ENCODE measurements around the gene NEK1.
"Not testable (repeated sequence)": the region's sequence is repeated elsewhere in the genome, so short reads cannot be mapped to it uniquely, and the experiment has no call there.

Gene NEK1

DNA sequence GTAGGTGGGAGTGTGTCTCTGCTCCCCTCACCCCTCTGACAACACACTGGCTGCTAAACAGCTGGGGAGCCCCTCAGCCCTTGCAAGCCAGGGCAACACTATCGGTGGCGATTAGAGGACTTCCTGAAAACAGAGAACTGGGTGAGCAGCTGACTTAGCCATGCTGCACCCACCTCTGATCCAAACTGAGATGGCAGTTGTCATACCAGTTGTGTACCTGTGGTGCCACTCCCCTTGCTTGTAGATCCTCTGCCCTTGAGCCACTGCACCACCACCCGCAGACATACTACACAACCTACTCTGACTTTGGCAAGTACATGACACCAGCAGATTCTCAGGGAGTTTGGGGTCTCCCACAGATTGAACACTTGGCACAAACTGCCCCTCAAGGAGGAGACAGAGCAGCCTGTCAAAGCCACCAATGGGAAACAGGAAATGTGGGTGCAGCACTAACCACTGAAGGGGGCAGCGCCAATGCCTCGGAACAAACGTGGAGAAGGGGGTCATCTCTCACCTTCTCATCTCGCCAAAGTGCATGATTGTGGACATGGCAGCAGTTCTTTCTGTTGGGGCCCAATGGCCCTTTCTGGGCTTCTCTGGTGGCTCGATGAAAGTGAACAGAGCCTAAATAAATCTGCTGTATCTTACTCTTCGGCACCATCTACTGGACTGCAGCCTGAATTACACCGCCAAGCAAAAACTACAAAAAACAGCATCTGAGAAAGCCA is 119.8 kb downstream of the NEK1 start:
- peak; percentile 20 for DNase-seq

DNA sequence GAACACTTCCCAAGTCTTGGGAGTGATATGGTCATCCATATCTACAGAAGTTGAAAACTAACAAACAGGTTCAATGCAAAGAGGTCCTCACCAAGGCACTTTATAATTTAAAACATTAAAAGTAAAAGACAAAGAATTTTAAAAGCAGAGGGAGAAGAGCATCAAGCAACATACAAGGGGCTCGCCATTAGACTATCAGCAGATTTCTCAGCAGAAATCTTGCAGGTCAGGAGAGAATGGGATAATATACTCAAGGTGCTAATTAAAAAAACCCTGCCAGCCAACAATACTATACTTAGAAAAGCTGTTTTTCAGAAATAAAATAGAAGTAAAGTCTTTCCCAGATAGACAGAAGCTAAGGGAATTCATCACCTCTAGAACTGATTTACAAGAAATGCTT is 121.2 kb downstream of the NEK1 start:
- no peak for DNase-seq

DNA sequence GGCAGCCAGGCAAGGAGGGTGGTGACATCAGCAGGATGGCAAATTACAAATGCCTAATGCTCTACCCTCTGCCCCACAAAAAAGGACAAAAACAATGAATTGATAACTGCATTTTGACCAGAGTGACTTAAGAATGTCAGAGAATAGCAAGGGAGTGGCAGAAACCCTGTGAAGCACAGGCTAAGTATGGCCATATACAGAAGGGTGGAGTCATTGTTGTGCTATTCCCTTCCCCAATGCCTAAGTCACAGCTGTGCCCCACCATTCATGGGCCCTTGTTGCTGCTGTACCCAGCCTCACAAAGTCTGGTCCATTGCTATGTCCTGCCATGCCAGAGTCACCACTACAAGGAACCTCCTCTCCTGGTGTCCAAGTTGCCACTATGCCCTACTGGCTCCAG is 123.1 kb downstream of the NEK1 start:
- no peak for DNase-seq

DNA sequence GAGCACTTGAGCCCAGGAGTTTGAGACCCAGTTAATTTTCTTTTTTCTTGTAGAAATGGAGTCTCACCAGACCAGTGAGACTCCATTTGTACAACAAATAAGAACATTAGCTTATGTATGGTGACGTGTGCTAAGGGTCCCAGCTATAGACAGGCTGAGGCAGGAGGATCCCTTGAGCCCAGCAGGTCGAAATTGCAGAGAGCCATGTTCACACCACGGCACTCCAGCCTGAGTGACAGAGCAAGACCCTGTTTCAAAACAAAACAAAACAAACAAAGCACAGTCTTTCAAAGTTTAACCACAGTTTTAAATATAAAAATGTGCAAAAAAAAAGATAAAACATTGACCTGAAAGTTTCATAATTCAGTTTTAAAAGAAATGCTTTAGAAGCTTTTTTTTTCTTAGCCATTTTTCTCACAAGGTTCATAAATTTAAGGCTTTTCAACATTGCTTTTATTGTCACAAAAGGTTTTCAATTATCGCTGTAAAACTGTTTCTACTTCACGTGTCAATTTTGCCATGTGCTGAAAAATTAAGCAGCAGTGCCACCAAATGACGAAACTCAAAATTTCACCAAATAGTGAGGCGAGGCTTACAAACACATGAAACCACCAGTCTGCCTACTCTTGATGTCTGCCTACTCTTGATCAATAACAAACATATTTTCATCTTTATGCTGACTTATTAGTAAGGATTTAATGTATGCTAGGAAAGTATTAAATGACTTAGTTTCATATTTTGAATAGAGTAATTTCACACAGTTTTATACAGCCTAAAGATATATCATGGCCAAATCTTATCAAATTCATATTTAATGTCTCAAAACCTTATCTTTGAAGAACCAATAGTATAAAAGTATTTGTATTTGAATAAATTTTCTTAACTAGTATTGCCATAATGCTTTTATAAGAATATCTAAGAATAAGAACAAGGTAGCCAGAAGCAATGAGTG is 126.3 kb downstream of the NEK1 start:
- peak; percentile 20 for DNase-seq

DNA sequence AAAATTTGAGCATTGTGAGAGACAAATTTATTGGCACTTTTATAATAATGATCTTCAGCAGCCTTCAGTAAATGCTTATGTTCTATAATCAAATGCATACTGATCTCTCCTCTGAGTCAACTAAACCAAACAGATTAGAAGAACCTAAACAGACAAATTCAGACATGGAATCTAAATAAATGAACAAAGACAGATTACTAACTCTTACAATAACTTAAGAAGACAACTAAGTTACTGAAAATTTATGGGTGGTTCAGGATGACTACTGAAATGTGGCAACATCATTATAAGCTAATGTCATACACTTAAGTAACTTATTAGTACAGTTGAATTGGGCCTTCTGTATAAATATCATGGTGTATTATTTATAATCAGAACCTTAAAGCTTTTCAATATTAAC is 127.3 kb downstream of the NEK1 start:
- no peak for DNase-seq

DNA sequence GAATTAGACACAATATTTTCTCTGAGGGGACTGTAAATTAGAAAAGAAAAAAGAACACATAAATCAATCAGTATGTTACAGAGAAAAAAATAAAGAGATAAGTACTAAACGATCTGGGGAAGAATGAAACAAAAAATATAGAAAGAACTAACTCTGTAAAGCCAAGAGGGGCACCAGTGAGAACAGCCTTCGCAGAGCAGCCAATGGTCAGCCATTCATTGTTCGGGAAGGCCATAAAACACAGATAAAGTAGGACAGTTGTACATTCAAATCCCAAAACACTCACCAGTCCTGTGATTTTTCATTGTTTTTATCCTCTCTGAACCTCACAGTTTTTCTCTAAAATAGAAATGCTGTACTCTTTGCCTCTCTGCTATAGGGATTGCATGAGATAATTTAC is 127.9 kb downstream of the NEK1 start:
- DNase-seq = no peak

DNA sequence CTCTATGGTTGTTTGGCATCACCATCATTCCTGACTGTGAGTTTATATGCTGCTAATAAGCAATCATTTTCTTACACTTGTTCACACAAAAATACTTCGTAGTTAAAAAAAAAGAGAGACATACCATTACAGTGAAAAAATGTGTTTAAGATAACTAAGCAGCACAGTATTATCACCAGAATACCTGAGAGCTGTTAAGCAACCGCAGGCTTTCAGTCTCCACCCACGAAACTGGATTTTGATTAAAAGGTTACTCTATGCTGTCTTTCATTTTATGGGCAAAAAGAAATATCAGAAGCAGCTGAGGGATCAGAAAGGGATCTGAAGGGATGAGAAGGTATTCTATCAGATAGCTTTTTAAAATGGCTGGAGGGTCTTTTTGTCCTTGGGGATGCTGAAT is 148.3 kb downstream of the NEK1 start:
- DNase-seq = no peak

DNA sequence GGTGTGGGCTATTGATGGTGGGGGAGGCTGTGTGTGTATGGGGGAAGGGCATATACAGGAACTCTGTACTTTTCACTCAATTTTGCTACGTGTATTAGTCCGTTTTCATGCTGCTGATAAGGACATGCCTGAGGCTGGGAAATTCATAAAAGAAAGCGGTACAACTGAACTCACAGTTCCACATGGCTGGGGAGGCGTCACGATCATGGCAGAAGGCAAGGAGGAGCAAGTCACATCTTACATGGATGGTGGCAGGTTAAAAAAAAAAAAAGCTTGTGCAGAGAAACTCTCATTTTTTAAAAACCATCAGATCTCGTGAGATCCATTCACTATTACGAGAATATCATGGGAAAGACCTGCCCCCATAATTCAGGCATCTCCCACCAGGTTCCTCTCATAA is 152.3 kb downstream of the NEK1 start:
- no peak for DNase-seq

DNA sequence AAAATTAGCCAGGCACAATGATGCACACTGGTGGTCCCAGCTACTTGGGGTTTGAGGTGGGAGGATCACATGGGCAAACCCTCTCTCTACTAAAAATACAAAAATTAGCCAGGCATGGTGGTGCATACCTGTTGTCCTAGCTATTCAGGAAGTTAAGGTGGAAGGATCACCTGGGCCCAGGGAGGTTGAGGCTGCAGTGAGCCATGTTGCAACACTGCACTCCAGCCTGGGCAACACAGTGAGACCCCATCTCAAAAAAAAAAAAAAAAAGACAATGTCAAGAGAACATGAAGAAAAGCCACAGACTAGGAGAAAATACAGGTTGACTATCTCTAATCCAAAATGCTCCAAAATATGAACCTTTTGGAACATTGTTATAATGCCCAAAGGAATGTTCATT is 153.8 kb downstream of the NEK1 start:
- DNase-seq = no peak

DNA sequence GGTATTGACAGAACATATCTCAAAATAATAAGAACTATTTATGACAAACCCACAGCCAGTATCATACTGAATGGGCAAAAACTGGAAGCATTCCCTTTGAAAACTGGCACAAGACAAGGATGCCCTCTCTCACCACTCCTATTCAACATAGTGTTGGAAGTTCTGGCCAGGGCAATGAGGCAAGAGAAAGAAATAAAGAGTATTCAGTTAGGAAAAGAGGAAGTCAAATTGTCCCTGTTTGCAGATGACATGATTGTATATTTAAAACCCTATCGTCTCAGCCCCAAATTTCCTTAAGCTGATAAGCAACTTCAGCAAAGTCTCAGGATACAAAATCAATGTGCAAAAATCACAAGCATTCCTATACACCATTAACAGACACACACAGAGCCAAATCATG is 159.7 kb downstream of the NEK1 start:
- not testable (repeated sequence) for DNase-seq

DNA sequence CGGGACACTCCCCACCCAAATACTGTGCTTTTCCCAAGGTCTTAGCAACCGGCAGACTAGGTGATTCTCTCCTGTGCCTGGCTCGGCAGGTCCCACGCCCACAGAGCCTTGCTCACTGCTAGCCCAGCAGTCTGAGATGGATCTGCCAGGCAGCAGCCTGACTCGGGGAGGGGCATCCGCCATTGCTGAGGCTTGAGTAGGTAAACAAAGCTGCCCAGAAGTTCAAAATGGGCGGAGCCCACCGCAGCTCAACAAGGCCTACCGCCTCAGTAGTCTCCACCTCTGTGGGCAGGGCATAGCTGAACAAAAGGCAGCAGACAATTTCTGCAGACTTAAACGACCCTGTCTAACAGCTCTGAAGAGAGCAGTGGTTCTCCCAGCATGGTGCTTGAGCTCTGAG is 163.4 kb downstream of the NEK1 start:
- not testable (repeated sequence) for DNase-seq

DNA sequence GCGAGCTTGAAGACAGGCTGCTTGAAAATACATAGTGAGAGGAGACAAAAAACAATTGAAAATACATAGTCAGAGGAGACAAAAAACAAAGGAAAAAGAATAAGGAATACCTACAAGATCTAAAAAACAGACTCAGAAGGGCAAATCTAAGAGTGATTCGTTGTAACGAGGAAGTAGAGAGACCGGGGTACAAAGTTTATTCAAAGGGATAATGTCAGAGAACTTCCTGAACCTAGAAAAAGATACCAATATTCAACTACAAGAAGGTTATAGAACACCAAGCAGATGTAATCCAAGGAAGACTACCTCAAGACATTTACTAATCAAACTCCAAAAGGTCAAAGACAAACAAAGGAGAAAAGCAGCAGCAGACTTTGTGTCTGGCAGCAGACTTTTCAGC is 165.6 kb downstream of the NEK1 start:
- no peak for DNase-seq

DNA sequence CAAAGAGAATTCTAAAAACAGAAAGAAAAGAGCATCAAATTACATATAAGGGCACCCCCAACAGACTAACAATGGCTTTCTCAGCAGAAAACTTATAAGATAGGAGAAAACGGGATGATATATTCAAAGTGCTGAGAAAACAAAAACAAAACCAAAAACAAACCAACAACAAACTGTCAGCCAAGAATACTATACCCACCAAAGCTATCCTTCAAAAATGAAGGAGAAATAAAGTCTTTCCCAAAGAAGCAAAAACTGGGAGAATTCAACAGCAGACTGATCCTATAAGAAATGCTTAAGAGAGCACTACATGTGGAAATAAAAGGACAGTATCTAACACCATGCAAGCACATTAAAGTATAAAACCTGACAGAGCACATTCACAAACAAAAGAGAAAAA is 168.6 kb downstream of the NEK1 start:
- DNase-seq = no peak

DNA sequence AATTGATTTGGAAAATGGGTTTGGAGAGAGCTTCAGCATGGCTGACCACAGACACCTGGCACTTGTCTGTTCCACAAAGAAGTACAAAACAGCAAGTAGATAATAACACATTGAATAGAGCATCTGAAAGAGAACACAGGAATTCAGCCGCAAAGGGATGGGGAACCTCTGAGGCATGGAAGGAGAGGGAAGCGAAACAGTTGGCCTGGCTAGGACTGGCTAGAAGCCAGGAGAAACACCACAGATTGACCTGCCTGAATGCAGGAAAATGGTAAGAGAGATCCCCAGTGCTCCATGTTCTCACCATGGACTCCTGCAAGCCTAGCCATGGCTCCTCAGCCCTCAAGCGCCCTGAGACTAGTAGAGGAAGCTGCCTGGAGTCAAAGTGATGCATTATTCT is 171.9 kb downstream of the NEK1 start:
- no peak for DNase-seq

DNA sequence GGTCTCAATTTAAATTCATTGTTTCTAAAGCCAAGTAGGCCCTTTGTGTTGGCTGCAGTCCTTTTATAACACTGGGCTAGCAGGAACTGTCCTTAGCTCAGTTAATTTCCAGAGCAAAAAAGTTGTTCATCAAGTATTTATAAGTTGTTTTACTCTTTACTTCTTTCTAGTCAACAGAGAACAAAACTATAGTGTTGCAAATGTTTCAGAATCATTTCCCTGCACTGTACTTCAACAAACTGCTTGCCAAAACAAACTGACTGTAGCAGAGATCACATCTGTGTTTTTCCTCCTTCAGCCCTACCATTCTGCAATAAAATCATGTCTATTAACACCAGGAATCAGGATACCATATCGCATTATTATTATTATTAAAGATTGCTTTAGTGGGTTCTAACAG is 173.1 kb downstream of the NEK1 start:
- DNase-seq = no peak

DNA sequence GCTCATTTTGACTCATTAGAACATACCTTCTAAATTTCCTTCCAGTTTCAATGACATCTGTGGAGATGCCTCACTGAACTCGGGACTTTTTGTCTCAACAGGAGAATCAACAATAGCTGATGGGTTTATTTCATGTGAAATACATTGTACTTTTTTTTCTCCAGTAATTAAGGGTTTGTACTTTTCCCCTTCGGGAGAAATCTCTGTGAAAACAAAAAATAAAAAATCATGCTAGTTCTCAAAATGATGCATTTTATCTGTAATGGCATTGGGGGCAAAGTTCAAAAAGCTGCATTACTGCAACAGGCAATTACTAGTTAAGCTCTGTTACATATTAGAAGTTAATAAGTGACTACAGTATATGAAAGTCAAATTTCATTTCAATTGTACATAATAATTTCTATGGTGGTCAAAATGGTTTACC is 174.3 kb downstream of the NEK1 start:
- DNase-seq = no peak

DNA sequence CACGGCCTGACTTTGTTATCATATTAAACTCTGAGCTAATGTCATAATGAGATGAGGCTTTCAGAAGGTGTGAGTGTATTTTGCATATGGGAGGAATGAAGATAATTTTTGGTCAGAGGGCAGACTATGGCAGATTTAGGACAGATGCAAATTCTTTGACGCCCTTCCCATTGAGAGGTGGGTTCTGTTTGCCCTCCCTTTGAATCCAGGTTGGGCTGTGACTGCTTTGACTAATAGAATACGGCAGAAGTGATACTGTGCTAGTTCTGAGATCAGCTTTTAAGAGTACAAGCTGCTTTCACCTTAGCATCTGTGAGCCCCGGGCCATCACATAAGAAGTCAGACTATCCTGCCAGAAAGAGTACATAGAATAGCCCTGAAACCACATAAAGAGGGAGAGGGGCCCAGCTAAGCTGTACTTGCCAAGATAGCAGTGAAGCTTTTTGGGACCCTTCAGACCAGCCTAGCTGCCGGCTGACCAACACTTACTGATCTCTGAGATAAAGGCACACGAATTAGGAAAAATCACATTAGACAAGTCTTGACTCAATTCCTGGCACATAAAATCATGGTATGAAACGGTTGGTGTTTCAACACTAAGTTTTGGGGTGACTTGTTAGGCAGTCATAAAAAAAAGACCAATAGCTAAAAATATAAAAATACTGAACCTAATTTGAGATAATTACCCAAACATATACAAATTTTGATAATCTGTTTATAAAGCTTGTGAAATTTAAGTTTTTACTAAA is 174.9 kb downstream of the NEK1 start:
- no peak for DNase-seq

DNA sequence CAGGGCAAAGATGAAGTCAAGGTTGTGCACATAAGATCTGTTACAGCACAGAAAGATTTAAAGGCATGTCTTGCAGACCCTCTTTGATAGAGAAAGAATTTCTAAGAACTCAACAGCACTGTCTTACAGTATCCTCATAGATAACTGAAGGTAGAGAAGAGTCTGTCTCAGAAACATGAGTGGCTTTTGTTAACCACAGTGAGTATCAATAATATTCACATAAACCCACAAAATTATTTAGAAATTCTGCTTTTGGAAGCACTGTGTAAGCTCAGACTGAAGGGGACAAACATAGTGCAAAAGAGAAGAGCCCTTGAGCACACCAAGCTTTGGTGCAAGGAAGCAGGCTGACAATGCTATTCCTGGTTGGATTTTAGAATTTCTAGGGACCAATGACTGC is 175.6 kb downstream of the NEK1 start:
- no peak for DNase-seq

DNA sequence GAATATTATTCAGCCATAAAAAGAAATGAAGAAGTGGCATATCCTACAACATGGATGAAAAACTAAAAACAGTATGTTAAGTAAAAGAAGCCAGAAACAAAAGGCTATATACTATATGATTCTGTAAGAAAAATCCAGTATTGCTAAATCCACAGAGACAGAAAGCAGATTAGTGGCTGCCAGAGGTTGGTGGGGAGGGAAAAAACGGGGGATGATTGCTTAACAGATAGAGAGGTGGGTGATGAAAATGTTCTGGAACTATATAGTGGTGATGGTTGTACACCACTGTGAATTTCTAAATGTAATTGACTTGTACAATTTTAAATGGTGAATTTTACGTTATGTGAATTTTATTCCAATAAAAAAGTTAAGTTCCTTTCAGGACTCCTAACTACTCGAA is 184.0 kb downstream of the NEK1 start:
- no peak for DNase-seq

DNA sequence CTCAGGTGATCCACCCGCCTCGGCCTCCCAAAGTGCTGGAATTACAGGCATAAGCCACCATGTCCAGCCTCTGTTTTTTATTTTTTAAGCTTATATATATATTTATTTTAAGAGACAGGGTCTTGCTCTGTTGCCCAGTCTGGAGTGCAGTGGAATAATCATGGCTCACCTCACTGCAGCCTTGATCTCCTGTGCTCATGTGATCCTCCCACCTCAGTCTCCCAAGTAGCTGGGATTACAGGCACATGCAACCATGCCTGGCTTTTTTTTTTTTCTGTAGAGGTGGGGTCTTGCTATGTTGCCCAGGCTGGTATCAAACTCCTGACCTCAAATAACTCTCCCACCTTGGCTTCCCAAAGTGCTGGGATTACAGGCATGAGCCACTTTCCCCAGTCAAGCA is 184.7 kb downstream of the NEK1 start:
- not testable (repeated sequence) for DNase-seq

DNA sequence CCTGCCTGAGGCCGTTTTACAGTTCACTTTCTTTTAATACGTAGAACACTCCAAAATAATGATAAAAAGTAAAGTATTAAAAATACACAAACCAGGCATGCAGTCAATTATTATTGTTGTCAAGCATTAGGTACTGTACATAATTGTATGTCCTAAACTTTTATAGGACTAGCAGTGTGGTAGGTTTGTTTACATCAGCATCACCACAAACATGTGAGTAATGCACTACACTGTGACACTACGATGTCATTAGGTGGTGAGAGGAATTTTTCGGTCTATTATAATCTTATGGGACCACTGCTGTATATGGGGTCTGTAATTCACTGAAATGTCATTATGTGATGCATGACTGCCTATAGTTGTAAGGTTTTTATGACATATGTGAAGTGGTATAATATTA is 192.1 kb downstream of the NEK1 start:
- no peak for DNase-seq

DNA sequence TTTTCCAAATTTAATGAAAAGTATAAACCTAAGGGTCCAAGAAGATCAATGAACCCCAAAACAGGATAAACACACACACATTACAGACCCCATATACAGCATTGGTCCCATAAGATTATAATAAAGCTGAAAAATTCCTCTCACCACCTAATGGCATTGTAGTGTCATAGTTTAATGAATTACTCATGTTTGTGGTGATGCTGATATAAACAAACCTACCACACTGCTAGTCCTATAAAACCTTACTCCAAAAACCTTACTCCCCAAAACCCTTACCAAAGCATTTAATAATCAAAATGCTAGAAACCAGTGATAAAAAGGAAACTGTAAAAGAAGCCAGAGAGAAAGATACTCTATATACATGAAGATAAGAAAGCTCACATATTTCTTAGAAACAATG is 193.5 kb downstream of the NEK1 start:
- DNase-seq = no peak

DNA sequence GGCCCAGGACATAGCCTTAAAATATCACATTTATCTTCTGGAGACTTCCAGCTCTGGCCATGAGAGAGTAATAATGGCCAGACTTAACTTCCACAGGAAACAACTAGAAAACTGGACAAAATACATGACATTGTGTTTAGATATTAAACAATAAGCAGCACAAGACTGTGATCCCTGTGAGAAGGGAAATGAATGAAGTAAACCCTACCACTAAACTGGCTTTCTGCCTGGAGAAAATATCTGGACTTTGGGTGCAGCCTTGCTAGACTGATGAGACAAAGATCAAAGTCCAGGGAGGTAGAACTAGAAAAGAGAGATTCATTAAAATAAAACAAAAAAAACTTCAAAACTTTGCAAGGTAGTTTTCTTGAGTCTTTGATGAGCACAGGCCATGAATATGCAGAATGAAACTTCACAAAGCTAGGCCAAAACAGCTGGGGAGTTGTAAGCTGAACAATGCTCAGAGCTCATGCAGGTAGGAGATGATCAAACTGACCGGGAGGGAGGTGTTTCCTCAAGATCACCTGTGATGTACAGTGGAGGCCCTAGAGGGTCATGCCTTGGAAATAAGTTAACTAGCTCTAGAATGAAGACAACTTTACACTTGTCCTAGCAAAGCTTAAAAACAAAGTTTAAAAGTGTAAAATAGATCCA is 194.6 kb downstream of the NEK1 start:
- DNase-seq = no peak

Measured in stimulated activated CD4-positive, alpha-beta T cell treated with anti-CD3 and anti-CD28 coated beads, Interleukin-15, amount 100 ng/mL, for 24 hours (primary cell).